GM23338 (cell line): ENCODE results near the gene HDAC1. TPM values are rescaled to one million over a fixed set of nuclear protein-coding genes. Genes with fewer than 3 reads are reported as not detected.

Experiments
- ATAC-seq: fragments of 200-7000 bp; cut with Tn5 transposase; 3 replicates; pipeline ENCODE4 v1.9.1; 2020
- DNase-seq: peaks from one replicate; pipeline ENCODE4 v3.0.0-alpha.2; 2015; ENCODE audit warnings: low spot score
- H2AFZ ChIP-seq: fragments of 200-600 bp; sonication (generic); 2 replicates; pipeline ENCODE4 v1.8.0; 2016; ENCODE audit warnings: antibody characterized with exemption, mild to moderate bottlenecking, moderate library complexity
- H3F3A ChIP-seq: fragments of 200-600 bp; sonication (generic); replicated peaks from 2 replicates; pipeline ENCODE4 v1.8.0; 2017; ENCODE audit warnings: antibody characterized with exemption, mixed run types, low read depth
- H3K27ac ChIP-seq: fragments of 200-600 bp; sonication (generic); 2 replicates; pipeline ENCODE4 v1.6.1; 2016; ENCODE audit warnings: low read depth
- H3K27me3 ChIP-seq: fragments of 200-600 bp; sonication (generic); 2 replicates; pipeline ENCODE4 v1.8.0; 2016; ENCODE audit warnings: mild to moderate bottlenecking, mixed run types, moderate library complexity; ENCODE audit not compliant: insufficient read depth
- H3K36me3 ChIP-seq: fragments of 200-600 bp; sonication (generic); 2 replicates; pipeline ENCODE4 v1.8.0; 2016; ENCODE audit warnings: mild to moderate bottlenecking; ENCODE audit not compliant: insufficient read depth
- H3K4me1 ChIP-seq: fragments of 200-600 bp; sonication (generic); 2 replicates; pipeline ENCODE4 v1.8.0; 2016; ENCODE audit warnings: mild to moderate bottlenecking, moderate library complexity; ENCODE audit not compliant: insufficient read depth
- H3K4me2 ChIP-seq: fragments of 200-600 bp; sonication (generic); 2 replicates; pipeline ENCODE4 v1.7.1; 2017; ENCODE audit warnings: mixed run types
- H3K4me3 ChIP-seq: fragments of 200-600 bp; sonication (generic); 2 replicates; pipeline ENCODE4 v1.6.1; 2016; ENCODE audit warnings: mixed run types
- H3K79me2 ChIP-seq: fragments of 200-600 bp; sonication (generic); replicated peaks from 2 replicates; pipeline ENCODE4 v1.8.0; 2017; ENCODE audit warnings: mild to moderate bottlenecking; ENCODE audit not compliant: insufficient read depth
- H3K9me2 ChIP-seq: fragments of 200-600 bp; sonication (generic); 2 replicates; pipeline ENCODE4 v1.8.0; 2017; ENCODE audit not compliant: insufficient read depth
- H4K20me1 ChIP-seq: fragments of 200-600 bp; sonication (generic); replicated peaks from 2 replicates; pipeline ENCODE4 v1.8.0; 2017; ENCODE audit warnings: mild to moderate bottlenecking; ENCODE audit not compliant: insufficient read depth
- H3K27ac Mint-ChIP-seq: 2 replicates; pipeline ENCODE4 v1.8.0; 2020; ENCODE audit warnings: inconsistent platforms, mild to moderate bottlenecking, moderate library complexity, mixed read lengths
- H3K27me3 Mint-ChIP-seq: 3 replicates; pipeline ENCODE4 v1.8.0; 2022; ENCODE audit warnings: low read depth, mild to moderate bottlenecking, moderate library complexity, mixed read lengths, inconsistent platforms; ENCODE audit not compliant: insufficient read depth, poor library complexity
- H3K36me3 Mint-ChIP-seq: 3 replicates; pipeline ENCODE4 v1.8.0; 2021; ENCODE audit warnings: low read depth, mild to moderate bottlenecking, inconsistent platforms, moderate library complexity, mixed read lengths
- H3K4me1 Mint-ChIP-seq: 3 replicates; pipeline ENCODE4 v1.8.0; 2020; ENCODE audit warnings: mild to moderate bottlenecking, inconsistent platforms, mixed read lengths
- H3K4me3 Mint-ChIP-seq: 3 replicates; pipeline ENCODE4 v1.8.0; 2021; ENCODE audit warnings: moderate library complexity, mild to moderate bottlenecking, inconsistent platforms, mixed read lengths
- H3K9me3 Mint-ChIP-seq: 3 replicates; pipeline ENCODE4 v1.8.0; 2020; ENCODE audit warnings: moderate library complexity, mild to moderate bottlenecking, inconsistent platforms, mixed read lengths
- CREB1 ChIP-seq: fragments of 250-450 bp; sonication (Bioruptor Pico); IDR thresholded peaks from 2 replicates; pipeline ENCODE4 v1.5.0; 2020; ENCODE audit warnings: low read depth, mild to moderate bottlenecking, moderate library complexity
- ETS1 ChIP-seq: IDR thresholded peaks from 2 replicates; pipeline ENCODE4 v1.6.1; 2016; ENCODE audit warnings: antibody characterized with exemption
- EZH2phosphoT487 ChIP-seq: fragments of 200-600 bp; sonication (generic); IDR thresholded peaks from one replicate; pipeline ENCODE4 v1.8.1; 2018; ENCODE audit warnings: antibody characterized with exemption; ENCODE audit not compliant: unreplicated experiment
- JUNB ChIP-seq: IDR thresholded peaks from one replicate; pipeline ENCODE4 v1.6.1; 2016; ENCODE audit warnings: antibody characterized with exemption; ENCODE audit not compliant: unreplicated experiment
- NANOG ChIP-seq: IDR thresholded peaks from 2 replicates; pipeline ENCODE4 v1.6.1; 2016; ENCODE audit warnings: antibody characterized with exemption, borderline replicate concordance
- POLR2AphosphoS5 ChIP-seq: IDR thresholded peaks from 2 replicates; pipeline ENCODE4 v1.6.1; 2016; ENCODE audit warnings: antibody characterized with exemption, low read depth
- ZNF114 ChIP-seq: fragments of 250-450 bp; sonication (Bioruptor Pico); IDR thresholded peaks from 2 replicates; pipeline ENCODE4 v1.5.0; 2020; ENCODE audit warnings: mild to moderate bottlenecking, moderate library complexity
- ZNF331 ChIP-seq: fragments of 250-450 bp; sonication (Bioruptor Pico); IDR thresholded peaks from 2 replicates; pipeline ENCODE4 v1.5.0; 2020; ENCODE audit warnings: low read depth, mild to moderate bottlenecking, moderate library complexity
- ZNF462 ChIP-seq: fragments of 250-450 bp; sonication (Bioruptor Pico); IDR thresholded peaks from 2 replicates; pipeline ENCODE4 v1.5.0; 2020; ENCODE audit warnings: mild to moderate bottlenecking, moderate library complexity
- polyA plus RNA-seq: library from polyadenylated mRNA; unstranded; fragments of >200 nt; fragmentation: Nextera tagmentation; extraction: Ambion mirVana; gene quantifications from 2 replicates; pipeline ENCODE4 v1.2.1, GENCODE V29; 2016
- total RNA-seq: library from RNA; depleted of rRNA; stranded (reverse); fragments of >200 nt; shearing (Covaris generic); gene quantifications from 2 replicates; pipeline ENCODE4 v1.2.3, GENCODE V29; 2014
- TF ChIP-seq, protein P1 (sequence below), 2 experiments: fragments of 200-600 bp in 1 of 2; sonication (generic) in 1 of 2; conservative IDR thresholded peaks; 2 replicates each; pipeline versions ENCODE4 v1.5.1 to v1.6.1; 2016 to 2017; ENCODE audit warnings: antibody characterized with exemption in 2 of 2, low read depth in 2 of 2, mild to moderate bottlenecking in 2 of 2, moderate library complexity in 1 of 2

HDAC1 gene
- total and polyA plus RNA-seq, 2 experiments from 2014 or later, result 82.6 to 104 TPM

DNA sequence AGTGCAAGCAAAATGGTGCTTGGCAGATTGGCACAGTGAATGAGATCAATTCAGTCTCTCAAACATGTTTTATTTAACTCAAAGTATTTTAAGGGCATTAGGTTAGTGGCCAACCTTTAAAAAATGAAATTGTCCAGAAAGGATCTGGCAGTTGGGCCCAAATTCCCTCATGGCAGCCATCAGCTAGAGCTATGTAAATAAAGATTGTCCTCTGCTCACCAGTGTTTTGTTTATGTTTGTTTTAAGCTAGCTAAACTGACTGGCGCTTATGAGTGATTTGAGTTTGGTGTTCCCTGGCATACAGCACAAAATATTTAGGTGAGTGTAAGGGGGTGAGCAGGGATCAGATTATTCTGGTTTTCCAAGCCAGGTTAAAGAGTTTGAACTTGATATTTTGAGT lies 18.1 kb downstream of the HDAC1 start:
- no peak overlapping the region for H3K4me3 ChIP-seq
- no peaks in the 10 kb centered on the region for H3F3A ChIP-seq
- Mint-ChIP-seq H3K27ac (no peak overlapping the region), H3K4me1 (no peaks in the 10 kb centered on the region), H3K36me3 (peaks cover 21% of the 10 kb centered on the region), H3K9me3 (peaks cover 6% of the 10 kb centered on the region; the same call in 1 of the 3 replicates), H3K4me3 (no peak overlapping the region), H3K27me3 (peaks cover 6% of the 10 kb centered on the region)
- H3K79me2 ChIP-seq, result peaks cover 96% of the 10 kb centered on the region
- DNase-seq (no peak), ATAC-seq (no peak)
- H3K27ac ChIP-seq, result no peak overlapping the region; the same call in none of the 2 replicates
- H2AFZ ChIP-seq, result no peak overlapping the region
- no peaks in the 10 kb centered on the region for H3K9me2 ChIP-seq
- peaks cover 6% of the 10 kb centered on the region for H3K36me3 ChIP-seq
- no peaks in the 10 kb centered on the region for H3K27me3 ChIP-seq
- H4K20me1 ChIP-seq, result peaks cover 51% of the 10 kb centered on the region
- TF ChIP-seq, protein P1, sequence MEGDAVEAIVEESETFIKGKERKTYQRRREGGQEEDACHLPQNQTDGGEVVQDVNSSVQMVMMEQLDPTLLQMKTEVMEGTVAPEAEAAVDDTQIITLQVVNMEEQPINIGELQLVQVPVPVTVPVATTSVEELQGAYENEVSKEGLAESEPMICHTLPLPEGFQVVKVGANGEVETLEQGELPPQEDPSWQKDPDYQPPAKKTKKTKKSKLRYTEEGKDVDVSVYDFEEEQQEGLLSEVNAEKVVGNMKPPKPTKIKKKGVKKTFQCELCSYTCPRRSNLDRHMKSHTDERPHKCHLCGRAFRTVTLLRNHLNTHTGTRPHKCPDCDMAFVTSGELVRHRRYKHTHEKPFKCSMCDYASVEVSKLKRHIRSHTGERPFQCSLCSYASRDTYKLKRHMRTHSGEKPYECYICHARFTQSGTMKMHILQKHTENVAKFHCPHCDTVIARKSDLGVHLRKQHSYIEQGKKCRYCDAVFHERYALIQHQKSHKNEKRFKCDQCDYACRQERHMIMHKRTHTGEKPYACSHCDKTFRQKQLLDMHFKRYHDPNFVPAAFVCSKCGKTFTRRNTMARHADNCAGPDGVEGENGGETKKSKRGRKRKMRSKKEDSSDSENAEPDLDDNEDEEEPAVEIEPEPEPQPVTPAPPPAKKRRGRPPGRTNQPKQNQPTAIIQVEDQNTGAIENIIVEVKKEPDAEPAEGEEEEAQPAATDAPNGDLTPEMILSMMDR (conservative IDR thresholded peaks at IDR 0.05; ENCODE audit: low read depth in 2 of 2), result no peak
- H3K4me1 ChIP-seq, result no peaks in the 10 kb centered on the region
- H3K4me2 ChIP-seq, result no peak overlapping the region

DNA sequence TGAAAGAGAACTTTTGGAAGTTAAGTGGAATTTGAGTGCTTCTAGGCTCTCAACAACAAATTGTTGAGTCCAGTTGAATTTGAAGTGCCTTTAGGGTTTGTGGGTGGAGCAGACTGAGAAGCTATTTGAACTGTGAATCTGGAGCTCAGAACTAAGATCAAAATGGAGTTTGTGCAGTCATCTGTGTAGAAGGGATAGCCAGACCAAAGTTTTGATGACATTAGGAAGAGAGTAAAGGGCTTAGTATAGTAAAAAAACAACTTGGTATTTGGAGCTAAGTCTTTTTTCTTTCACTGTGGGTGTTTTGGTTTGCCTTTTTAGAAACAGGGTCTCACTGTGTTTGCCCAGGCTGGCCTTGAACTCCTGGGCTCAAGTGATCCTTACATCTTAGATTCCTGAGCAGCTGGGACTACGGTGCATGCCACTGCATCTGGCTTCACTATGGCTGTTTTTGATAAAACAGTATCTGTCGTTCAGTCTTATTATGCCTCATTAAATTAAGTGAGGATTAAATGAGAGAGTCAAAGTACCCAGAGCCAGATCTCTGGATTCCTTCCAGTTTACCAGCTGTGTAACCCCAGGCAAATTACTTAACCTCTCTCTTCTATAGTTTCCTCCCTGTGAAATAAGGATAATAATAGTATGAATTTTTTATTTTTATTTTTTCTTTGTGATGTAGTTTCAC lies 20.0 kb downstream of the HDAC1 start:
- H3K9me3 Mint-ChIP-seq, result no peaks in the 10 kb centered on the region; the same call in 2 of the 3 replicates
- no peaks in the 10 kb centered on the region for H3K4me1 Mint-ChIP-seq
- Histone ChIP-seq H3K36me3 (peaks cover 2% of the 10 kb centered on the region), H3F3A (peaks cover 2% of the 10 kb centered on the region; the same call in 1 of the 2 replicates), H3K27ac (peak overlapping the region; percentile 72), H3K4me1 (no peaks in the 10 kb centered on the region), H4K20me1 (peaks cover 41% of the 10 kb centered on the region), H3K4me2 (no peak overlapping the region), H3K79me2 (peaks cover 79% of the 10 kb centered on the region), H3K9me2 (no peaks in the 10 kb centered on the region), H3K27me3 (no peaks in the 10 kb centered on the region), H2AFZ (no peak overlapping the region), H3K4me3 (no peak overlapping the region)
- H3K36me3 Mint-ChIP-seq, result peaks cover 8% of the 10 kb centered on the region; the same call in 2 of the 3 replicates
- DNase-seq, result no peak
- H3K4me3 Mint-ChIP-seq, result no peak overlapping the region
- H3K27ac Mint-ChIP-seq, result no peak overlapping the region
- peaks cover 9% of the 10 kb centered on the region for H3K27me3 Mint-ChIP-seq
- ATAC-seq, result no peak
- TF ChIP-seq ZNF114 (CRISPR knock-in tag), result no peak
- TF ChIP-seq, protein P1 (conservative IDR thresholded peaks at IDR 0.05; ENCODE audit: low read depth in 2 of 2), result no peak
- no peak for TF ChIP-seq JUNB
- TF ChIP-seq CREB1, result no peak
- TF ChIP-seq EZH2phosphoT487, result no peak
- no peak for TF ChIP-seq ZNF331 (CRISPR knock-in tag)
- TF ChIP-seq NANOG, result no peak
- no peak for TF ChIP-seq ETS1
- no peak for TF ChIP-seq POLR2AphosphoS5
- TF ChIP-seq ZNF462 (CRISPR knock-in tag), result no peak
